Erythroblast (primary cell): ENCODE measurements around the gene TEKT5.

ENCODE experiments used
- GATA1 ChIP-seq: IDR thresholded peaks from 2 replicates; pipeline ENCODE4 v1.6.1; 2011; ENCODE audit warnings: low read depth, mild to moderate bottlenecking, control low read depth, low read length, moderate library complexity
- POLR2A ChIP-seq: IDR thresholded peaks from 2 replicates; pipeline ENCODE4 v1.6.1; 2011; ENCODE audit warnings: mild to moderate bottlenecking, low read length

DNA sequence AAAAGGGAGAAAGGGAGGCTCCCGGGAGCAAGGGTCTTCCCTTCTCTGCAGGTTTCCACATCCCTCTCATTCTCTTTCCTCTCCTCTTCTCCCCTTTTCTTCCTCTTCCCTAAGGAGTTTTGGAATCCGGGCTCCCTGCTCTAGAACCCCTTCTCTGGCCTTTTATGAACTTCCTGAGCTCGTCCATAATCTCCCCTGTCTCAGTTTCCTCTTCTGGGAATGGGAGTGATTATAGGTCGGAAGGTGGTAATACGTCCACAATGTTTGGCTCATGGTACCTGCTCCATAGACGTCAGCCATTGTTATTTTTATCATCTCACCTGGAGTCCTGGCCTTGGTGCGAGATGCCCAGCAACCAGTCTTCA is 113.9 kb downstream of the TEKT5 start:
- TF ChIP-seq POLR2A: no peak
- TF ChIP-seq GATA1: no peak
